ENCODE data around the gene AGPAT3. TPM values are rescaled to one million over a fixed set of nuclear protein-coding genes. Genes with fewer than 3 reads are reported as not detected.

AGPAT3 gene
- total and polyA plus RNA-seq, 9 donors: 19.2 to 32.2 (median 27.7) TPM

GRCh38 chr21:43974791-43975468 is 109.9 kb downstream of the AGPAT3 start:
- peaks cover 47% of the 10 kb centered on the region for H3K36me3 ChIP-seq (ENCODE audit: control insufficient read depth, insufficient read depth, low read length)
- 86% methylated on average over 9 of the region's 16 CpGs for WGBS (ENCODE audit: insufficient coverage)
- DNase-seq: no peak
- no peak overlapping the region for H3K27ac ChIP-seq (ENCODE audit: low read length)
- H3K4me1 ChIP-seq (ENCODE audit: control insufficient read depth, insufficient read depth, low read length): peaks cover 13% of the 10 kb centered on the region
- H3K9me3 ChIP-seq (replicated peaks; ENCODE audit: control insufficient read depth, low read depth, low read length): no peaks in the 10 kb centered on the region
- H3K4me3 ChIP-seq (ENCODE audit: low read length): no peak overlapping the region
- H3K27me3 ChIP-seq (ENCODE audit: control insufficient read depth, insufficient read depth, low read length): no peaks in the 10 kb centered on the region

GRCh38 chr21:43975469-43976098 is 110.6 kb downstream of the AGPAT3 start:
- Histone ChIP-seq H3K9me3 (replicated peaks; ENCODE audit: control insufficient read depth, low read depth, low read length) (no peaks in the 10 kb centered on the region), H3K4me1 (ENCODE audit: control insufficient read depth, insufficient read depth, low read length) (peaks cover 13% of the 10 kb centered on the region), H3K27me3 (ENCODE audit: control insufficient read depth, insufficient read depth, low read length) (no peaks in the 10 kb centered on the region), H3K4me3 (ENCODE audit: low read length) (no peak overlapping the region), H3K36me3 (ENCODE audit: control insufficient read depth, insufficient read depth, low read length) (peaks cover 45% of the 10 kb centered on the region), H3K27ac (ENCODE audit: low read length) (no peak overlapping the region)
- DNase-seq: peak; percentile 68
- 22% methylated on average over 8 of the region's 24 CpGs for WGBS (ENCODE audit: insufficient coverage)

GRCh38 chr21:43976661-43977060 is 111.6 kb downstream of the AGPAT3 start:
- Histone ChIP-seq H3K9me3 (replicated peaks; ENCODE audit: control insufficient read depth, low read depth, low read length) (no peaks in the 10 kb centered on the region), H3K36me3 (ENCODE audit: control insufficient read depth, insufficient read depth, low read length) (peaks cover 46% of the 10 kb centered on the region), H3K27ac (ENCODE audit: low read length) (no peak overlapping the region), H3K4me1 (ENCODE audit: control insufficient read depth, insufficient read depth, low read length) (peaks cover 9% of the 10 kb centered on the region), H3K4me3 (ENCODE audit: low read length) (no peak overlapping the region), H3K27me3 (ENCODE audit: control insufficient read depth, insufficient read depth, low read length) (no peaks in the 10 kb centered on the region)
- WGBS (ENCODE audit: insufficient coverage): 85% methylated on average over 6 of the region's 9 CpGs
- DNase-seq: no peak

- no peak overlapping the region for H3K4me3 ChIP-seq (ENCODE audit: low read length)
- no peak overlapping the region for H3K27ac ChIP-seq (ENCODE audit: low read length)
- no peaks in the 10 kb centered on the region for H3K27me3 ChIP-seq (ENCODE audit: control insufficient read depth, insufficient read depth, low read length)
- peaks cover 7% of the 10 kb centered on the region for H3K4me1 ChIP-seq (ENCODE audit: control insufficient read depth, insufficient read depth, low read length)
- no peaks in the 10 kb centered on the region for H3K9me3 ChIP-seq (replicated peaks; ENCODE audit: control insufficient read depth, low read depth, low read length)
- WGBS (ENCODE audit: insufficient coverage): 76% methylated on average over 3 of the region's 10 CpGs
- no peak for DNase-seq
- peaks cover 44% of the 10 kb centered on the region for H3K36me3 ChIP-seq (ENCODE audit: control insufficient read depth, insufficient read depth, low read length)
Measured at GRCh38 chr21:43978060-43978459, 113.0 kb downstream of the AGPAT3 start.

GRCh38 chr21:43979654-43980053 is 114.6 kb downstream of the AGPAT3 start:
- no peaks in the 10 kb centered on the region for H3K27me3 ChIP-seq (ENCODE audit: control insufficient read depth, insufficient read depth, low read length)
- no peak overlapping the region for H3K27ac ChIP-seq (ENCODE audit: low read length)
- no peak for DNase-seq
- H3K9me3 ChIP-seq (replicated peaks; ENCODE audit: control insufficient read depth, low read depth, low read length): no peaks in the 10 kb centered on the region
- H3K4me3 ChIP-seq (ENCODE audit: low read length): no peak overlapping the region
- H3K36me3 ChIP-seq (ENCODE audit: control insufficient read depth, insufficient read depth, low read length): peaks cover 50% of the 10 kb centered on the region
- 88% methylated on average over 5 of the region's 7 CpGs for WGBS (ENCODE audit: insufficient coverage)
- peaks cover 3% of the 10 kb centered on the region for H3K4me1 ChIP-seq (ENCODE audit: control insufficient read depth, insufficient read depth, low read length)

- DNase-seq: no peak
- Histone ChIP-seq H3K4me1 (ENCODE audit: control insufficient read depth, insufficient read depth, low read length) (peaks cover 8% of the 10 kb centered on the region), H3K27me3 (ENCODE audit: control insufficient read depth, insufficient read depth, low read length) (peaks cover 5% of the 10 kb centered on the region), H3K4me3 (ENCODE audit: low read length) (no peak overlapping the region), H3K9me3 (replicated peaks; ENCODE audit: control insufficient read depth, low read depth, low read length) (no peaks in the 10 kb centered on the region), H3K36me3 (ENCODE audit: control insufficient read depth, insufficient read depth, low read length) (peaks cover 50% of the 10 kb centered on the region), H3K27ac (ENCODE audit: low read length) (no peak overlapping the region)
- 74% methylated on average over 21 of the region's 26 CpGs for WGBS (ENCODE audit: insufficient coverage)
Measured at GRCh38 chr21:43981151-43981870, 116.3 kb downstream of the AGPAT3 start.

- H3K36me3 ChIP-seq (ENCODE audit: control insufficient read depth, insufficient read depth, low read length): peaks cover 50% of the 10 kb centered on the region
- no peak for DNase-seq
- H3K27ac ChIP-seq (ENCODE audit: low read length): no peak overlapping the region
- H3K9me3 ChIP-seq (replicated peaks; ENCODE audit: control insufficient read depth, low read depth, low read length): no peaks in the 10 kb centered on the region
- 74% methylated on average over 9 of the region's 13 CpGs for WGBS (ENCODE audit: insufficient coverage)
- peaks cover 8% of the 10 kb centered on the region for H3K4me1 ChIP-seq (ENCODE audit: control insufficient read depth, insufficient read depth, low read length)
- no peak overlapping the region for H3K4me3 ChIP-seq (ENCODE audit: low read length)
- peaks cover 5% of the 10 kb centered on the region for H3K27me3 ChIP-seq (ENCODE audit: control insufficient read depth, insufficient read depth, low read length)
Measured at GRCh38 chr21:43981871-43982210, 116.8 kb downstream of the AGPAT3 start.

GRCh38 chr21:43982489-43983078 is 117.6 kb downstream of the AGPAT3 start:
- 85% methylated on average over 20 of the region's 32 CpGs for WGBS (ENCODE audit: insufficient coverage)
- H3K27ac ChIP-seq (ENCODE audit: low read length): no peak overlapping the region
- H3K36me3 ChIP-seq (ENCODE audit: control insufficient read depth, insufficient read depth, low read length): peaks cover 50% of the 10 kb centered on the region
- no peaks in the 10 kb centered on the region for H3K9me3 ChIP-seq (replicated peaks; ENCODE audit: control insufficient read depth, low read depth, low read length)
- H3K27me3 ChIP-seq (ENCODE audit: control insufficient read depth, insufficient read depth, low read length): peaks cover 7% of the 10 kb centered on the region
- no peak for DNase-seq
- H3K4me3 ChIP-seq (ENCODE audit: low read length): no peak overlapping the region
- H3K4me1 ChIP-seq (ENCODE audit: control insufficient read depth, insufficient read depth, low read length): peaks cover 8% of the 10 kb centered on the region

GRCh38 chr21:43983390-43983789 is 118.4 kb downstream of the AGPAT3 start:
- peaks cover 8% of the 10 kb centered on the region for H3K4me1 ChIP-seq (ENCODE audit: control insufficient read depth, insufficient read depth, low read length)
- DNase-seq: no peak
- peaks cover 7% of the 10 kb centered on the region for H3K27me3 ChIP-seq (ENCODE audit: control insufficient read depth, insufficient read depth, low read length)
- H3K4me3 ChIP-seq (ENCODE audit: low read length): no peak overlapping the region
- WGBS (ENCODE audit: insufficient coverage): 88% methylated on average over 17 of the region's 17 CpGs
- peaks cover 43% of the 10 kb centered on the region for H3K36me3 ChIP-seq (ENCODE audit: control insufficient read depth, insufficient read depth, low read length)
- H3K9me3 ChIP-seq (replicated peaks; ENCODE audit: control insufficient read depth, low read depth, low read length): no peaks in the 10 kb centered on the region
- H3K27ac ChIP-seq (ENCODE audit: low read length): no peak overlapping the region

- no peak overlapping the region for H3K4me3 ChIP-seq (ENCODE audit: low read length)
- H3K27ac ChIP-seq (ENCODE audit: low read length): no peak overlapping the region
- no peak for DNase-seq
- peaks cover 9% of the 10 kb centered on the region for H3K27me3 ChIP-seq (ENCODE audit: control insufficient read depth, insufficient read depth, low read length)
- H3K36me3 ChIP-seq (ENCODE audit: control insufficient read depth, insufficient read depth, low read length): peaks cover 38% of the 10 kb centered on the region
- no peaks in the 10 kb centered on the region for H3K9me3 ChIP-seq (replicated peaks; ENCODE audit: control insufficient read depth, low read depth, low read length)
- peaks cover 8% of the 10 kb centered on the region for H3K4me1 ChIP-seq (ENCODE audit: control insufficient read depth, insufficient read depth, low read length)
- WGBS (ENCODE audit: insufficient coverage): 66% methylated on average over 22 of the region's 25 CpGs
Measured at GRCh38 chr21:43983860-43984420, 118.9 kb downstream of the AGPAT3 start.
